Left lung (tissue), 10 donors: Measurements from ENCODE around the gene CHRNB4. TPM values are rescaled to one million over a fixed set of nuclear protein-coding genes. Genes with fewer than 3 reads are reported as not detected.

Experiments used
- ATAC-seq: fragments of 200-7000 bp; cut with Tn5 transposase; one replicate; pipeline ENCODE4 v1.9.1; 2020; ENCODE audit warnings: moderate library complexity
- DNase-seq, 4 donors: peaks; one replicate each; pipeline ENCODE4 v3.0.0-alpha.2; 2013 to 2020
- H3K27ac ChIP-seq, 2 donors: fragments of 200-600 bp; sonication (generic) in 1 of 2; one replicate each; pipeline versions ENCODE4 v1.5.0 to v1.8.0; 2020 to 2021
- H3K27me3 ChIP-seq, 2 donors: fragments of 200-600 bp; sonication (generic) in 1 of 2; one replicate each; pipeline versions ENCODE4 v1.5.0 to v1.8.0; 2020 to 2021
- H3K36me3 ChIP-seq, 2 donors: fragments of 200-600 bp; sonication (generic) in 1 of 2; one replicate each; pipeline versions ENCODE4 v1.5.0 to v1.8.0; 2020 to 2021
- H3K4me1 ChIP-seq, 2 donors: fragments of 200-600 bp; one replicate each; pipeline ENCODE4 v1.8.0; 2021
- H3K4me3 ChIP-seq, 2 donors: fragments of 200-600 bp; sonication (generic) in 1 of 2; one replicate each; pipeline versions ENCODE4 v1.5.0 to v1.8.0; 2020 to 2021; ENCODE audit warnings: mild to moderate bottlenecking in 1 of 2
- H3K9me3 ChIP-seq, 2 donors: fragments of 200-600 bp; sonication (generic) in 1 of 2; one replicate each; pipeline versions ENCODE4 v1.5.0 to v1.8.0; 2020 to 2021
- CTCF ChIP-seq, 2 donors: fragments of 200-600 bp; sonication (generic) in 1 of 2; IDR thresholded peaks; one replicate each; pipeline versions ENCODE4 v1.5.0 to v1.8.0; 2021; ENCODE audit warnings: antibody characterized with exemption in 2 of 2
- intact Hi-C, 2 donors: fragments of 100-400 bp; cut with DNase I; formaldehyde crosslinking; loops; one replicate each; pipeline versions ENCODE4 v1.11.2 to v1.14.2; 2022
- polyA plus RNA-seq, 6 donors: library from polyadenylated mRNA; unstranded; fragments of 120-200 nt; gene quantifications; one replicate each; pipeline ENCODE4 v1.2.1, GENCODE V29; 2013; ENCODE audit not compliant: insufficient read length in 6 of 6
- total RNA-seq, 2 donors: library from RNA; stranded (reverse); fragmentation: NEBNext Ultra II Directional; extraction: Animal tissue kit (Norgen Biotek cat#: 25700); gene quantifications; one replicate each; pipeline ENCODE4 v1.2.1, GENCODE V29; 2021
- donor health status: DM: no; HTN: yes; CAD: no.
- donor health status: DM: no; HTN: no; CAD: no.

CHRNB4 gene
- total and polyA plus RNA-seq, 8 donors = 0.24 to 0.40 (median 0.30) TPM; not detected in 2

GRCh38 chr15:78680431-78681075 lies 39.5 kb upstream of the CHRNB4 start:
- H3K27ac ChIP-seq = no peak overlapping the region
- H3K27me3 ChIP-seq = no peaks in the 10 kb centered on the region
- no peak for DNase-seq
- H3K9me3 ChIP-seq = no peaks in the 10 kb centered on the region
- intact Hi-C loops = no loop called here
- TF ChIP-seq CTCF (IDR thresholded peaks at IDR 0.05) = no peak
- no peak overlapping the region for H3K4me3 ChIP-seq
- no peak for ATAC-seq
- H3K36me3 ChIP-seq = no peaks in the 10 kb centered on the region
- no peaks in the 10 kb centered on the region for H3K4me1 ChIP-seq

- intact Hi-C loops = no loop called here
- H3K4me1 ChIP-seq = no peaks in the 10 kb centered on the region
- no peak for TF ChIP-seq CTCF (IDR thresholded peaks at IDR 0.05)
- H3K9me3 ChIP-seq = no peaks in the 10 kb centered on the region
- H3K27ac ChIP-seq = no peak overlapping the region
- H3K27me3 ChIP-seq = no peaks in the 10 kb centered on the region
- no peak for ATAC-seq
- no peaks in the 10 kb centered on the region for H3K36me3 ChIP-seq
- no peak for DNase-seq
- no peak overlapping the region for H3K4me3 ChIP-seq
Measured at GRCh38 chr15:78679089-78679511, 38.1 kb upstream of the CHRNB4 start.

- Histone ChIP-seq H3K27me3 (no peaks in the 10 kb centered on the region), H3K9me3 (no peaks in the 10 kb centered on the region), H3K36me3 (no peaks in the 10 kb centered on the region), H3K27ac (no peak overlapping the region), H3K4me3 (no peak overlapping the region), H3K4me1 (no peaks in the 10 kb centered on the region)
- no peak for ATAC-seq
- intact Hi-C loops = no loop called here
- TF ChIP-seq CTCF (IDR thresholded peaks at IDR 0.05) = no peak
- DNase-seq = no peak
Measured at GRCh38 chr15:78676424-78677110, 35.6 kb upstream of the CHRNB4 start.

GRCh38 chr15:78675617-78676360 lies 34.8 kb upstream of the CHRNB4 start:
- intact Hi-C loops = no loop called here
- Histone ChIP-seq H3K9me3 (no peaks in the 10 kb centered on the region), H3K27me3 (no peaks in the 10 kb centered on the region), H3K4me3 (no peak overlapping the region), H3K36me3 (no peaks in the 10 kb centered on the region), H3K4me1 (no peaks in the 10 kb centered on the region), H3K27ac (no peak overlapping the region)
- no peak for DNase-seq
- ATAC-seq = no peak
- no peak for TF ChIP-seq CTCF (IDR thresholded peaks at IDR 0.05)

GRCh38 chr15:78675206-78675605 lies 34.2 kb upstream of the CHRNB4 start:
- Histone ChIP-seq H3K9me3 (no peaks in the 10 kb centered on the region), H3K36me3 (no peaks in the 10 kb centered on the region), H3K4me1 (no peaks in the 10 kb centered on the region), H3K27me3 (no peaks in the 10 kb centered on the region), H3K4me3 (no peak overlapping the region), H3K27ac (no peak overlapping the region)
- intact Hi-C loops = no loop called here
- TF ChIP-seq CTCF (IDR thresholded peaks at IDR 0.05) = no peak
- no peak for DNase-seq
- no peak for ATAC-seq
